M059J (cell line): ENCODE data around the gene MAG. TPM values are rescaled to one million over a fixed set of nuclear protein-coding genes. Genes with fewer than 3 reads are reported as not detected.

Experiments
- DNase-seq: peaks from one replicate; pipeline ENCODE4 v3.0.0-alpha.2; 2012; ENCODE audit warnings: low read depth
- total RNA-seq: library from RNA; depleted of rRNA; stranded (reverse); fragments of >200 nt; shearing (Covaris generic); gene quantifications from 2 replicates; pipeline ENCODE4 v1.2.3, GENCODE V29; 2014; rRNA removed

The MAG gene, protein sequence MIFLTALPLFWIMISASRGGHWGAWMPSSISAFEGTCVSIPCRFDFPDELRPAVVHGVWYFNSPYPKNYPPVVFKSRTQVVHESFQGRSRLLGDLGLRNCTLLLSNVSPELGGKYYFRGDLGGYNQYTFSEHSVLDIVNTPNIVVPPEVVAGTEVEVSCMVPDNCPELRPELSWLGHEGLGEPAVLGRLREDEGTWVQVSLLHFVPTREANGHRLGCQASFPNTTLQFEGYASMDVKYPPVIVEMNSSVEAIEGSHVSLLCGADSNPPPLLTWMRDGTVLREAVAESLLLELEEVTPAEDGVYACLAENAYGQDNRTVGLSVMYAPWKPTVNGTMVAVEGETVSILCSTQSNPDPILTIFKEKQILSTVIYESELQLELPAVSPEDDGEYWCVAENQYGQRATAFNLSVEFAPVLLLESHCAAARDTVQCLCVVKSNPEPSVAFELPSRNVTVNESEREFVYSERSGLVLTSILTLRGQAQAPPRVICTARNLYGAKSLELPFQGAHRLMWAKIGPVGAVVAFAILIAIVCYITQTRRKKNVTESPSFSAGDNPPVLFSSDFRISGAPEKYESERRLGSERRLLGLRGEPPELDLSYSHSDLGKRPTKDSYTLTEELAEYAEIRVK
- not detected in 2 replicates for total RNA-seq

DNA sequence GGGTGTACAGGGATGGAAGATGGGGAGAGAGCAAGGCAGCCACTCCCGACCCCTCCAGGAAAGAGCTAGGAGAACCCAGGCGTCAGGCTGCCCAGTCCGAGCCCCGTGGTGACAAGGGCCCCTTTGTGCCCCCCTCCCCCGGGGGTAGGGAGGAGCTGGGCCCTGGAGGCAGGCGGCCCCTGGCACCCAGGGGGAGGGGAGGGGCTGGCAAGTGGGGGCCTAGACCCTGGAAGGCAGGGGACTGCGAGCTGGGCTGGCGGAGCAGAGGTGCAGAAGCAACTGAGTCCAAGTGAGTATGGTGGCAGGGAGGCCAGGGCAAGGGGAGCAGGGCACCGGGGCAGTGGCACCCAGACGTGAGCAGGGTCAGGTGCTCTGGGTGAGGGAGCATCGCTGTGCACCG, at the start of gene MAG:
TSS of gene MAG (plus strand) at position 246 of the 400 bp plus-strand sequence. CDS start 3,248 bp downstream, outside the sequence.
- no peak for DNase-seq

DNA sequence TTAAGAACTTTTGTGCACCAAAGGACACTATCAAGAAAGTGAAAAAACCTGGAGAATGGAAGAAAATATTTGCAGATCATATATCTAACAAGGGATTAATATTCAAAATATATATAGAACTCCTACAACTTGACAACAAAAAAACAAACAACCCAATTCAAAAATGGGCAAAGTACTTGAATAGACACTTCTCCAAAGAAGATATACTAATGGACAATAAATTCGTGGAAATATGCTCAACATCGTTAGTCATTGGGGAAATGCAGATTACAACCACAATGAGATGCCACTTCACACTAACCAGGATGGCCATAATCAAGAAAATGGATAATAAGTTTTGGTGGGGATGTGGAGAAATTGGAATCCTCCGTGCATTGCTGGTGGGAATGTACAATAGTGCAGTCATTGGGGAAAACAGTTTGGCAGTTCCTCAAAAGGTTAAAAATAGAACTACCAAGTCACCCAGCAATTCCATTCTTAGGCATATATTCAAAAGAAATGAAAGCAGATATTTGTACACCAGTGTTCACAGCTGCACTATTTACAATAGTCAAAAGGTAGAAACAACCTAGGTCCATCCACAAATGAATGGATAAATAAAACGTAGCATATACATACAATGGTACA, 45.4 kb upstream of the MAG start:
- DNase-seq, result no peak

DNA sequence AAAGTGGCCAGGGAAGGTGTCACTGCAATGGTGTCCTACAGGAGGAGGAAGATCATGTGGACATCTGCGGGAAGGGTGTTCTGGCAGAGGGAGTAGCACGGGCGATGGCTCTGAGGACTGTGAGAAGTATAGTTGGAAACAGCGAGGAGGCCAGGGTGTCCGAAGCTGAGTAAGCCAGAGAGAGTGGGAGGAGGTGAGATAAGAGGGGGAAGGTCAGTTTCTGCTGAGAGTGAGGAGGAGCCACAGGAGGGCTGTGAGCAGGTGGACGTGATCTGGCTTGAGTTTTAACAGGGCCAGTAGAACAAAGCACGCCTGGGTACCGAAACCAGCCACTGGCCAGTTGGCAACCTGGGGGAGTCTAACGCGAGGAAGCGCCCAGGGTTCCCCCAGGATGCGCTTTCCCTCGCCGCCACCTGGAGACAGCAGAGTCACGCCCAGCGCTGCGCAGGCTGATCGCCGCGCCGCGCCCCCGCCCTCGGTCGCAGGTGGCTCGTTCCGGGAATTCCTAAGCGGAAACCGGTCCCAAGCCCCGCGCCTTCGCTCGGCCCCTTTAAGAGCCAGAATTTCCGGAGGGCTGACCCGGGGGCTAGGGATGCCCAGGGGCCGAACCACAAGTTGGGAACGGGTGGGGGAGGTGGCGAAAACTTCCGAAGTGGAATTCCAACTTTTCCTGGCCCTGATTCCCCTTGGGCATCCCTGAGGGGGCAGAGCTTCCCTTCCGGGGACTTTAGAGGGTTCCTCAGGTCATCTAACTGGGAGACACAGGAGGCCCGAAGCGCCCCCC, 44.2 kb upstream of the MAG start:
- DNase-seq, result no peak

DNA sequence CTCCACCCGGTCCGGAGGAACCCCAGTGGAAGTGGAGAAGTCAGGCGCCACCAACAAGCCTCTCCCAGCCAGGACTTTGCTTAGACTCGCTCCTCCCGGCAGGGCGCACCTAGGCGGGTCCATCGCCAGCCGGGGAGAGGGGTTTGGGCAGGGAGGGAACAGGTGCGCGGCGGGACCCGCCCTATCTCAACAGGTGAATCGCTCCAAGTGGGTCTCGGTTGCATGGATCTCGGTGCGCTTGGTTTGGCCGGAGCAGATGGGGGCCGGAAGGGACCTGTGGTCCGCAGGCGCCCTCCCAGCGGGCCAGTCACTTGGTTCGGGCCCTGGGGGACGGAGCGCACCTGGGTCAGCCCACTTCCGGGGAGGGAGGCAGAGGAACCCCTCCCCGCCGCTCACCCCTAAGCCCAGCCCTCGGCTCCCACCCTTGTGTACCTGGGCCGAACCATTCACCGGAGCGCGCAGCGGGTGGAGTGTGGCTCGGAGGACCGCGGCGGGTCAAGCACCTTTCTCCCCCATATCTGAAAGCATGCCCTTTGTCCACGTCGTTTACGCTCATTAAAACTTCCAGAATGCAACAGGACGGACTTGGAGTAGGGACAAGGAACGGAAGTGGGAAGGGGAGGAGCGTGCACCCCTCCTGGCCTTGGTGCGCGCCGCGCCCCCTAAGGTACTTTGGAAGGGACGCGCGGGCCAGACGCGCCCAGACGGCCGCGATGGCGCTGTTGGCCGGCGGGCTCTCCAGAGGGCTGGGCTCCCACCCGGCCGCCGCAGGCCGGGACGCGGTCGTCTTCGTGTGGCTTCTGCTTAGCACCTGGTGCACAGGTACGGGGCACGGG, 43.4 kb upstream of the MAG start, which contains the start of gene LSR:
TSS of gene LSR (plus strand) at position 693 of the 836 bp plus-strand sequence. CDS start at position 714, 21 bp downstream.
- no peak for DNase-seq

DNA sequence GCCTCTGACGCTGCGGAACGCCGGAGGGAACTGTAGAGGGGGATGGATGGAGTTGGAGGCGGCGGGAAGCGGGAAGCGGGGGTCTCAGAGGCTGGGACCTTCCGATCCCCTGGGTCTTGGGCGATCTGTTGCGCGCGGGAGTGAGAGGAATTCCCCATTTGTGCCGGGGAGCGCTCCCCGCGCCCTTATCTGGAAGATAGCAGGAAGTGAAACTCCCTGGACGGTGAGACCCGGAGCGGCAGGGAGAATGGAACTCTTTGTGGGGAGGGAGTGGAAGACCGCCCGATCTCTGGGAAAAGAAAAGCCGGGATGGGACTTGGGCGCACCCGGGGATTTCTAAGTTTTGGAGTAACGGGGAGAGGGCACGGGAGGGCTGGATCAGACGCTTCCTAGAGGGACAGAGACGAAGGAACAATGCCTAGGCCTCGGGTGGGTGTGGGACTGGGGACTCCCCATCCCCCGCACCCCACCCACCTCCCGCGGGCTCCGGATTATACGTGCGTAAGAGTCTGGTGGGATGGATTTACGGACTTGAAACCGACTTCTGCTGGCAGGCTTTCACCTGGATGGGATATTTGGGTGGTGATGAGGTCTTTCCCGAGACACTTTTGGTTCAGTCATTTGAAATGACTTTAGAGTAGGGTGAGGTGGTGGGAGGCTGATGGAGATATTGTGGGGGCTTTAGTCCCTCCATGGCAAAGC, 42.7 kb upstream of the MAG start:
- no peak for DNase-seq

DNA sequence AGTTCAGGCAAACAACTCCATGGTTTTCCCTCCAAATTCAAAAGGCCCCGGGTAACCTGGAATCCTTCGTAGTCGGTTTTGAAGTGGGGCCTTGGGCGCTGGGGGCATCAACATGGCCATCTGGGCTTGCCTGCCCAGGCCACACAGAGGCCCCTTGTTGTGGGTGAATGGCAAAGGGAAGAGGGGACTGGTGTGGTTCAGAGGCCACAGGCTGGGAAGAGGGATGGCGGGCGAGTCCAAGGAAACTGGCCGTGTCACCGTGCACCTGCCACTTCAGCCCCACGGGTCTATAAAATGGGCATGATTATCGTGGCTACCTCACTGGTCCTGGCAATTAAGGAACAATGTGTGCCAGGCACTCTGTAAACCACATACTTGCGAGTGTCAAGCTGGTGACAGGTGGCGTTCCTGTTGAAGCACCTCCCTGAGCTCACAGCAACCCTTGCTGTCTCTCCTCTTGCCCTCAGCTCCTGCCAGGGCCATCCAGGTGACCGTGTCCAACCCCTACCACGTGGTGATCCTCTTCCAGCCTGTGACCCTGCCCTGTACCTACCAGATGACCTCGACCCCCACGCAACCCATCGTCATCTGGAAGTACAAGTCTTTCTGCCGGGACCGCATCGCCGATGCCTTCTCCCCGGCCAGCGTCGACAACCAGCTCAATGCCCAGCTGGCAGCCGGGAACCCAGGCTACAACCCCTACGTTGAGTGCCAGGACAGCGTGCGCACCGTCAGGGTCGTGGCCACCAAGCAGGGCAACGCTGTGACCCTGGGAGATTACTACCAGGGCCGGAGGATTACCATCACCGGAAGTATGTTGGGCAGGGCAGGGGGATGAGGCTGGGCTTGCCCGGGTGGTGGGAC, 41.9 kb upstream of the MAG start:
- DNase-seq, result no peak

DNA sequence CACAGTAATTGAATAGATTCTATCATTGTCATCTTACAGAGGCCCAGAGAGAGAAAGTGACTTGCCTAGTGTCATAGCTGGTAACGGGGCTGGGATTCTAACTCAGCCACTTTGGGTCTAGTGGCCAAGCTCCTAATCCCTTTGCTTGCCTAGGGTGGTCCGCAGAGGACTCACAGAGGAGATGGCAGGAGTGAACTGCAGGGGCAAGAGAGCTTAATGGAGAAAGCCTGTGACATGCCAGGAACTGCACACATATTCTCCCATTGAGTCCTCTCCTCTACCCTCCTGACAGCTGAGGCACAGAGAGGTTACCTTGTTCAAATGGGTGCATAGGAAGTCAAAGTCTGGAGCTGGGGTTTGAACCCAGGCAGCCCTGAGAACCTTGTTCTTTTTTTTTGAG, 40.5 kb upstream of the MAG start:
- no peak for DNase-seq

DNA sequence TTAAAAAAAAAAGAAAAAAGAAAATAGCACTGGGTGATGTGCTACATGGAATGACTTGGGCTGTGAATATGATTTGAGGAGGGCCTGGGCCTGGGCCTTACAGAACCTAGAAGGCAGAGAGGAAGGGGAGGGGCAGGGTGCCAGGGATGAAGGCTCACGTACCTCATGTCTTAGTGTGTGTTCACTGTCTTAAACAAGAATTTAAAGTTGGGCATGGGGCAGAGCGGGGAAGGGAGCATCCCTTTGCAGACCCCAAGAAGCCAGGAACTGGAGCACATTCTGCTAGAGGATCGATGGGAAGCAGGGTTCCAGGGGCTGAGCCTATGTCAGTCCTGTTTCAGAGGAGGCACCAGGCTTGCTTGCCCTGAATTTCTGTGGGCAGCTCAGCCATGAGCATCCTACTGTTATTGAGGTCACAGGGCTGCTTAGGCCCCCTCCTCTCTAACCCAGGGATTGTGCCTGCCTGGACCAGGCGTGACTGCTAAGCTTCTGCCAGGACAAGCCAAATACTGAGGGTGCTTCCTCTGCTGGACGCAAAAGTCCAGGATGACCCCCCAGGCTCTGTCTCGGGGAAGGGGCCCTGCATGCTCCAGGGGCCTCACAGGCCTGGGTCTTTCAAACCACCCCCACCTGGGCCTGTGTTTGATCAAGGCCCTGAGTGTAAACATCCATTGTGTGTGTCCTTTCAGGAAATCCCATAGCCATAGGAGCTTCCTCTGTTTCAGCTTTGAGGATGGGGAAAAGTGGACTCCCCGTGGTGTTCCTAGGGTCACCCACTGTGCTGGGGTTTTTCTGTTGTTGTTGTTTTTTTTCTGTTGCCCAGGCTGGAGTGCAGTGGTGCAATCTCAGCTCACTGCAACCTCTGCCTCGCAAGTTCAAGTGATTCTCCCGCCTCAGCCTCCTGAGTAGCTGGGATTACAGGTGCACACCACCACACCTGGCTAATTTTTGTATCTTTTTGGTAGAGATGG, 38.4 kb upstream of the MAG start:
- no peak for DNase-seq

DNA sequence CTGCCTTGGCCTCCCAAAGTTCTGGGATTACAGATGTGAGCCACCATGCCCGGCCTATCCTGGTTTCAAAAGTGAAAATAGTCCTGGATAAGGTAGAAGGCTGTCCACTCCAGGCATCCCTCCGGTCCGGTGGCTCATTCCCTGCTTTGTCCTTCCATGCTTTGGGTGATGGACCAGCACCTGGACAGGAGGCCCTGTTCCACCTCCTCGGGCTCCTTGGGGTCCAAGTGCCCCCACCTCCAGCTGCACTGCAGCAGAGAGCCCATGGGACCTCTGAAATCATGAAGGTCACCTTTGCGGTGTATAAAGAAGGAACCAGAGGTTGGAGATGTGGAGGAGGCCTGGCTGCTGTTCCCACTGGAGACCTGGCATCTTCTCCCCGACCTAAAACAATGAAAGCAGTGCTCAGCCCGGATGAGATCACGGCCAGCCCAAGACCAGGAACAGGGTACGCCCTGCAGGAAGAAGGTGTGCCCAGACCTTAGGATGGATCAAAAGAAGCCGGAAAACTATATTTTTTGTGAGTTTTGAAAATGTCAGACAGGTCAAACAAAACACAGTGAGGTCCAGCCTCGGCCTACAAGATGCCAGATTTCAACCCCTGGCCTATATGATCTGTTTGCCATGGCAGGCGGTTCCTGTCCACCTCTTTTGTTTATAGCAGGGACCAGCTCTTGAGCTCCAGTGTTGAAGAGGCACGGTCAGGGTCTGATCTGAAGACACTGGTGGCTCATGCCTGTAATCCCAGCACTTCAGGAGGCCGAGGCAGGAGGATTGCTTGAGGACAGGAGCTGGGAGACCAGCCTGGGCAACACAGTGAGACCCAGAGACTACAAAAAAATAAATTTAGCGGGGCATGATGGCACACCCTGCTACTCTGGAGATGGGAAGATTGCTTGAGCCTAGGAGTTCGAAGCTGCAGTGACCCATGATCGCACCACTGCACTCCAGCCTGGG, 37.3 kb upstream of the MAG start:
- DNase-seq, result no peak

DNA sequence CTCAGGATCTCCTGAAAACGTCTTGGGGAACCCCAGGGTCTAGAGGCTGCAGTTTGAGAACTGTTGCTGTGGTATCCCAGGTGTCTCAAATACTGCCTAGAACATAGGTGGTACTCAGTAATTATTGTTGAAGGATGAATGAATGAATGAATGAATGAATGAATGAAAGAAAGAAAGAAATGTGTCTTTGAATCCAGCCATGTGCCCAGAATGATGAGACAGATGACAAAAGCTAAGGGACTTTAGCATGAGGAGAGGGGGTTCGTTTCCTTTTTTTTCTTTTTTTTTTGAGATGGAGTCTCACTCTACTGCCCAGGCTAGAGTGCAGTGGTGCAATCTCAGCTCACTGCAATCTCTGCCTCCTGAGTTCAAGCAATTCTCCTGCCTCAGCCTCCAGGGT, 35.4 kb upstream of the MAG start:
- no peak for DNase-seq

DNA sequence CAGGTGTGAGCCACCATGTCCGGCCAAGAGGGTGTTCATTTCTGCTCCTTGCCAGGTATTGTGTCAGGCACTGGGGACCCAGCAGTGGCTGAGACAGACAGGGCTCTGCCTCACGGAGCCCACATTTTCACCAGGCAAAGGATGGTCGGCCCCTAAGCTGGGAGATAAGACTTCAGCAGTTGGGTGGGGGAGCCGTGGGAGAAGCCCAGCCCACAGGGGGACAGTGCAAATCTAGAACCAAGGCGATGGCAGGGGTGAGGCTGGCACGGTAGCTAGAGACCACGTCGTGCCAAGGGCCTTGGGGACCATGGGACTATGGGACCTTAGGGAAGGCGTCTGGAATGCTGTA, 34.9 kb upstream of the MAG start:
- DNase-seq, result no peak

DNA sequence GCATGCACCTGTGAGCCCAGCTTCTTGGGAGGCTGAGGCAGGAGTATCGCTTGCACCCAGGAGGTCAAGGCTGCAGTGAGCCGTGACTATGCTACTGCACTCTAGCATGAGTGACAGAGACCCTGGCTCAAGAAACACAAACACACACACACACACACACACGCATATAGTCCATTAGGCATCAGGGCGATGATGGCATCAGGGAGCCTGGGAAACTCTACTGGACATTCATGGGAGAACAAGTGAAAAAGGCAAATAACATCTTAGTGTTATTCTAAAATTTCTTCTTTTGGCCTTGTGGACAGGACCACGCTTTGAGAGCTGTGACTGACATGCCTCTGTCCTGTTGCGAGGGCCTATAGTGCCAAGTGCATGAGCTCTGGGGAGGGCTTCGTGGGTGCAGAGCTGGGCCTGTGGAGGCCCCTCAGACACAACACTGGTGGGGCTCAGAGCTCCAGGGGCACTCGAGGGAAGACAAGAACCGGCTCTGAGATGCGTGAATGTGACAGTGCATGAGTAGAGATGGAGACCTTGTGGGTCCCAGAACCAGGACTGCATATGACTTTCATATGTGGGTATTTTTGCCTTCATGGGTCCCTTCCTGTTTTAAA, 31.2 kb upstream of the MAG start:
- DNase-seq, result no peak

DNA sequence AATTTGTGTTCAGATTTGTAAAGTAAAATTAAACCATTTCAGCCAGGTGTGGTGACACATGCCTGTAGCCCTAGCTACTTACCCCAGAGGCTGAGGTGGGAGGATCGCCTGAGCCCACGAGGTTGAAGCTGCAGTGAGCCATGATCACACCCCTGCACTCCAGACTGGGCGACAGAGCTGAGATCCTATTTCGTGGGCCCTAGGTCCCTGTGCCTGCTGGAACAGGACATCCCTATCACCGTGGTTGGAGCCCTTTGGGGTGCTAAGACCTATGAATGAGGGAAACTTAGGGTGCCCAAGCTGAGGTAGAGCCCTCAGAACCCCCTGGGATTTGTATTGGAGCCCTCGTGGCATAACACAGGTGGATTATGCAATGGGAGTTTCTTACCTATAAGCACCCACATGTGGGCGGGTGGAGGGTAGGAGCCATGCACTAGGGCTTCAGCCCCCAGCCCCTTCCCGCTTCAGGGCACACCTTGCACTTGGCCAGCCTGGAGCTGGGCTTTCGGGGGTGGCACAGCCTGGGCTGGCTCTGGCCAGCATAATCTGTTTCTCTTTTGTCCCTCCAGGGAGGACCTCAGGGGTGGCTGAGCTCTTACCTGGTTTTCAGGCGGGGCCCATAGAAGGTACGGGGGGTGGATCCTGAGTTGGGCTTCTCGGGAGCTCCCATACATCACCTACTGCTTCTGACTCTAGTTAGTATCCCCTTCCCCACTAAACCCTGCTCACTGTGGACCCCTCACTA, 30.4 kb upstream of the MAG start:
- no peak for DNase-seq

DNA sequence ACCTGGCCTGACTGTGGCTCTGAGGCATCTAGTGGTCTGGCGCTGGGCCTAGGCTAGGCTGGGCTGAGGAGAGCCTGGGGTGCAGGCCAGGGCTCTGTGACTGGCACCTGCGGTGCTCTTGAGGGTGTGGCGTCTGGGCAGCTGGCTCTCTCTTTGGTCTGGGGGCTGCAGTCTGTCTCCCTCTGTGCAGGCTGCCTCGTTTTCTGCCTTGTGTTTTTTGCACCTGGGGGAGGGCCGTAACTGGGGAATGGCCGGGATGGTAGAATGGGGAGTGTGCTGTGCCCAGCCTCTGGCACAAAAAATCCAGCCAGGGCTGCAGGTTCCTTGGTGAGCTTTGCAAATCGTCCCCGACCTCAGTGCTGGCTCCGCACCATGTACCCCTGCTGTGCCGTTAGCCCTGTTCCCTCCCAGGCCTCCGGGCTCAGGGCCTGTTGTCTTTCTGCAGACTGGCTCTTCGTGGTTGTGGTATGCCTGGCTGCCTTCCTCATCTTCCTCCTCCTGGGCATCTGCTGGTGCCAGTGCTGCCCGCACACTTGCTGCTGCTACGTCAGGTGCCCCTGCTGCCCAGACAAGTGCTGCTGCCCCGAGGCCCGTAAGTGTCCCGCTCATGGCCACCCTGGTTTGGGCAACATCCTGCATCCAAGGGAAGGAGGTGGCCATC, 29.7 kb upstream of the MAG start:
- DNase-seq, result peak; percentile 31
